Measurements from ENCODE around the gene LMX1B. TPM values are rescaled to one million over a fixed set of nuclear protein-coding genes. Genes with fewer than 3 reads are reported as not detected.

LMX1B gene
- total RNA-seq, 1 donor from 2014 or later, result 0.27 TPM

DNA sequence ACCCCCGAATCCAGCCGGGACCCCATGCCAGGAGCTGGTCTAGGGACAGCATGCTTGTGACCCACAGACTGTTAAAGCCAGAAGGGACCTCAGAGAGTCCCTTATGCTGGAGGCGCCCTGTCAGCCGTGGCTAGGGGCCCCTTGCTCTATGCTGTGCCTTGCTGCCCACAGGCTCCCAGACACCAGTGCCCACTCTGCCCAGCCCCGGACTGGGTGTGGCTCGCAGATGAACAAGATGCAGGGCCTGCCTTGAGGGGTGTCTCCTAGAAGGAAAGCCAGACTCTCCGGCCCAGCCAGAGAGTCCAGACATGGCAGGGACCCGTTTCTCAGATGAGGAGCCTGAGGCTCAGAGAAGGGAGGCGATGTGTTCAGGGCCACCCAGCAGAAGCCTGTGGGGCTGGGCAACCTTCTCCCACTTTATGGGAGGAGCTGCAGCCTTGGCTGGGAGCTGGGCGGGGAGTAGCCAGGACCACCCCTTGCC, 85.7 kb downstream of the LMX1B start:
- Mint-ChIP-seq H3K27me3 (ENCODE audit: unreplicated experiment) (peaks cover 22% of the 10 kb centered on the region), H3K36me3 (ENCODE audit: unreplicated experiment) (no peaks in the 10 kb centered on the region), H3K9me3 (ENCODE audit: unreplicated experiment) (no peaks in the 10 kb centered on the region), H3K4me3 (ENCODE audit: unreplicated experiment) (no peak overlapping the region), H3K27ac (ENCODE audit: unreplicated experiment) (no peak overlapping the region), H3K4me1 (ENCODE audit: unreplicated experiment) (peaks cover 3% of the 10 kb centered on the region)
- TF ChIP-seq, protein P1, sequence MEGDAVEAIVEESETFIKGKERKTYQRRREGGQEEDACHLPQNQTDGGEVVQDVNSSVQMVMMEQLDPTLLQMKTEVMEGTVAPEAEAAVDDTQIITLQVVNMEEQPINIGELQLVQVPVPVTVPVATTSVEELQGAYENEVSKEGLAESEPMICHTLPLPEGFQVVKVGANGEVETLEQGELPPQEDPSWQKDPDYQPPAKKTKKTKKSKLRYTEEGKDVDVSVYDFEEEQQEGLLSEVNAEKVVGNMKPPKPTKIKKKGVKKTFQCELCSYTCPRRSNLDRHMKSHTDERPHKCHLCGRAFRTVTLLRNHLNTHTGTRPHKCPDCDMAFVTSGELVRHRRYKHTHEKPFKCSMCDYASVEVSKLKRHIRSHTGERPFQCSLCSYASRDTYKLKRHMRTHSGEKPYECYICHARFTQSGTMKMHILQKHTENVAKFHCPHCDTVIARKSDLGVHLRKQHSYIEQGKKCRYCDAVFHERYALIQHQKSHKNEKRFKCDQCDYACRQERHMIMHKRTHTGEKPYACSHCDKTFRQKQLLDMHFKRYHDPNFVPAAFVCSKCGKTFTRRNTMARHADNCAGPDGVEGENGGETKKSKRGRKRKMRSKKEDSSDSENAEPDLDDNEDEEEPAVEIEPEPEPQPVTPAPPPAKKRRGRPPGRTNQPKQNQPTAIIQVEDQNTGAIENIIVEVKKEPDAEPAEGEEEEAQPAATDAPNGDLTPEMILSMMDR (IDR thresholded peaks at IDR 0.05), result no peak
- DNase-seq (ENCODE audit: extremely low spot score, unreplicated experiment), result no peak

GRCh38 chr9:126700296-126700695, 86.6 kb downstream of the LMX1B start:
- no peaks in the 10 kb centered on the region for H3K36me3 Mint-ChIP-seq (ENCODE audit: unreplicated experiment)
- H3K9me3 Mint-ChIP-seq (ENCODE audit: unreplicated experiment), result no peaks in the 10 kb centered on the region
- peaks cover 10% of the 10 kb centered on the region for H3K4me1 Mint-ChIP-seq (ENCODE audit: unreplicated experiment)
- H3K27me3 Mint-ChIP-seq (ENCODE audit: unreplicated experiment), result peaks cover 23% of the 10 kb centered on the region
- no peak for DNase-seq (ENCODE audit: extremely low spot score, unreplicated experiment)
- H3K4me3 Mint-ChIP-seq (ENCODE audit: unreplicated experiment), result no peak overlapping the region
- no peak overlapping the region for H3K27ac Mint-ChIP-seq (ENCODE audit: unreplicated experiment)
- TF ChIP-seq, protein P1 (IDR thresholded peaks at IDR 0.05), result no peak

- no peak for DNase-seq (ENCODE audit: extremely low spot score, unreplicated experiment)
- H3K4me1 Mint-ChIP-seq (ENCODE audit: unreplicated experiment), result peaks cover 13% of the 10 kb centered on the region
- TF ChIP-seq, protein P1 (IDR thresholded peaks at IDR 0.05), result no peak
- H3K9me3 Mint-ChIP-seq (ENCODE audit: unreplicated experiment), result no peaks in the 10 kb centered on the region
- no peak overlapping the region for H3K4me3 Mint-ChIP-seq (ENCODE audit: unreplicated experiment)
- no peak overlapping the region for H3K27ac Mint-ChIP-seq (ENCODE audit: unreplicated experiment)
- H3K27me3 Mint-ChIP-seq (ENCODE audit: unreplicated experiment), result peaks cover 23% of the 10 kb centered on the region
- H3K36me3 Mint-ChIP-seq (ENCODE audit: unreplicated experiment), result no peaks in the 10 kb centered on the region
These were observed 87.4 kb downstream of the LMX1B start for GRCh38 chr9:126700903-126701812.

- H3K4me3 Mint-ChIP-seq (ENCODE audit: unreplicated experiment), result no peak overlapping the region
- H3K4me1 Mint-ChIP-seq (ENCODE audit: unreplicated experiment), result peaks cover 13% of the 10 kb centered on the region
- H3K36me3 Mint-ChIP-seq (ENCODE audit: unreplicated experiment), result no peaks in the 10 kb centered on the region
- no peaks in the 10 kb centered on the region for H3K9me3 Mint-ChIP-seq (ENCODE audit: unreplicated experiment)
- TF ChIP-seq, protein P1 (IDR thresholded peaks at IDR 0.05), result no peak
- peaks cover 25% of the 10 kb centered on the region for H3K27me3 Mint-ChIP-seq (ENCODE audit: unreplicated experiment)
- no peak overlapping the region for H3K27ac Mint-ChIP-seq (ENCODE audit: unreplicated experiment)
- DNase-seq (ENCODE audit: extremely low spot score, unreplicated experiment), result no peak
These were observed 88.0 kb downstream of the LMX1B start for GRCh38 chr9:126701813-126702140.

- Mint-ChIP-seq H3K27me3 (ENCODE audit: unreplicated experiment) (peaks cover 31% of the 10 kb centered on the region), H3K4me3 (ENCODE audit: unreplicated experiment) (no peak overlapping the region), H3K36me3 (ENCODE audit: unreplicated experiment) (no peaks in the 10 kb centered on the region), H3K9me3 (ENCODE audit: unreplicated experiment) (no peaks in the 10 kb centered on the region), H3K4me1 (ENCODE audit: unreplicated experiment) (peaks cover 13% of the 10 kb centered on the region), H3K27ac (ENCODE audit: unreplicated experiment) (no peak overlapping the region)
- peak; percentile 86 for DNase-seq (ENCODE audit: extremely low spot score, unreplicated experiment)
- TF ChIP-seq, protein P1 (IDR thresholded peaks at IDR 0.05), result peak; percentile 64
These were observed 88.6 kb downstream of the LMX1B start for GRCh38 chr9:126702151-126703001.

All from osteocyte (in vitro differentiated cells).